ENCODE results near the gene YIF1B. TPM values are rescaled to one million over a fixed set of nuclear protein-coding genes. Genes with fewer than 3 reads are reported as not detected.

The YIF1B gene
- total RNA-seq, 4 donors from 2014 or later: 15.0 to 24.5 (median 18.4) TPM

DNA sequence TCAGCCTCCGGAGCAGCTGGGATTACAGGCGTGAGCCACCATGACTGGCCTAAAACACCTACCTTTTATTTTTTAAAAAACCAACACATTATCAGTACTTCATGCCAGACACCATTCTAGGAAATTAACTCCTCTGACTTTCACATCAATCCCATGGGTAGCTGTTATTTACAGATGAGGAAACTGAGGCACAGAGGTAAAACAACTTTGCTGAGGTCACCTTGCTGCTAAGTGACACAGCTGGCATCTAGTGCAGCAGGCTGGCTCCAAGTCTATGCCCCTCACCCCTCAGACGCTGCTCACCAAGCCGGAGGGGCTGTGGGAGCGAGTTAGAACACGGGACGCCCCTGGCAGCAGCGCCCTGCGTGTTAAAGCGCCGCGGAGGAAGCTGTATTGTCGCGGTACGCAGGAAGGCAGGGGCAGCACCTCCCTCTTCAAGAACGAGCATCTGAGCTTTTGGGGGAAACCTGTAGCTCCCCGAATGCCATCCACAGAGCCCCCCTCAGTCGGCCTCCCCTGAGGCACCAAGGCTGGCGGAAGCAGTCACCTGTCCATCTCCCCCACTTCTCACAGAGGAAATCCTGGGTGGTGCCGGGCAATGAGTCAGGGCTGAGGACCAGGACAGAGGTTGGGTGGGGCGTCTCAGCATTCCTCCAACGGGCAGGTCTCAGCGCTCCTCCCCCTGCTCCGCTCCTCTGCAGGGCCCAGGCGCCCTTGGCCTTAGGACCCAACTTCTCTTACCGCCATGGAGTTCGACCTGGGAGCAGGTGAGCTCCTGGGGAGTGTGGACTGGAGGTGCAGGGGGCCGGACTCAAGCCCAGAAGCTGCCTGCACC lies 12.0 kb downstream of the YIF1B start, which contains the start of gene C19orf33:
TSS of gene C19orf33 (plus strand) at position 735 of the 835 bp plus-strand sequence. CDS start at position 746, 11 bp downstream.
- no peaks in the 10 kb centered on the region for H3K27me3 ChIP-seq
- TF ChIP-seq EP300 (IDR thresholded peaks at IDR 0.05; ENCODE audit: low read depth) (no peak), POLR2A (IDR thresholded peaks at IDR 0.05) (peak; percentile 88), POLR2AphosphoS5 (IDR thresholded peaks at IDR 0.05) (peak; percentile 38 to 91 (median 89))
- TF ChIP-seq, protein P1, sequence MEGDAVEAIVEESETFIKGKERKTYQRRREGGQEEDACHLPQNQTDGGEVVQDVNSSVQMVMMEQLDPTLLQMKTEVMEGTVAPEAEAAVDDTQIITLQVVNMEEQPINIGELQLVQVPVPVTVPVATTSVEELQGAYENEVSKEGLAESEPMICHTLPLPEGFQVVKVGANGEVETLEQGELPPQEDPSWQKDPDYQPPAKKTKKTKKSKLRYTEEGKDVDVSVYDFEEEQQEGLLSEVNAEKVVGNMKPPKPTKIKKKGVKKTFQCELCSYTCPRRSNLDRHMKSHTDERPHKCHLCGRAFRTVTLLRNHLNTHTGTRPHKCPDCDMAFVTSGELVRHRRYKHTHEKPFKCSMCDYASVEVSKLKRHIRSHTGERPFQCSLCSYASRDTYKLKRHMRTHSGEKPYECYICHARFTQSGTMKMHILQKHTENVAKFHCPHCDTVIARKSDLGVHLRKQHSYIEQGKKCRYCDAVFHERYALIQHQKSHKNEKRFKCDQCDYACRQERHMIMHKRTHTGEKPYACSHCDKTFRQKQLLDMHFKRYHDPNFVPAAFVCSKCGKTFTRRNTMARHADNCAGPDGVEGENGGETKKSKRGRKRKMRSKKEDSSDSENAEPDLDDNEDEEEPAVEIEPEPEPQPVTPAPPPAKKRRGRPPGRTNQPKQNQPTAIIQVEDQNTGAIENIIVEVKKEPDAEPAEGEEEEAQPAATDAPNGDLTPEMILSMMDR (IDR thresholded peaks at IDR 0.05): no peak
- intact Hi-C loops (cut with DNase I; ENCODE audit: low total_unique reads) (no loop called here), in situ Hi-C loops (cut with MboI; ENCODE audit: low pct_ligation_motif_present in 1 of 4, low pct_unique_long_range_greater_than_20kb in 1 of 4, low sequenced_read_pairs in 3 of 4) (no loop called here)
- peak; percentile 93 for DNase-seq
- peaks cover 6 to 43% (median 15%) of the 10 kb centered on the region in 4 donors for H3K4me1 ChIP-seq
- WGBS, 2 donors (ENCODE audit: low coverage in 1 of 2): 50 to 100% methylated on average over 2 to 22 of the region's 28 CpGs
- H3K4me3 ChIP-seq: peak within 1 kb of the TSS; percentile 22 to 49 (median 29)
- peak within 1 kb of the TSS; percentile 90 to 94 (median 94) for H3K27ac ChIP-seq
- H3K36me3 ChIP-seq: peaks cover 0 to 3% (median 0%) of the 10 kb centered on the region in 4 donors
- no peaks in the 10 kb centered on the region for H3K9me3 ChIP-seq

- no peak for DNase-seq
- H3K4me1 ChIP-seq: peaks cover 6 to 37% (median 9%) of the 10 kb centered on the region in 4 donors
- H3K36me3 ChIP-seq: no peaks in the 10 kb centered on the region
- peak overlapping the region; percentile 12 to 82 (median 73) for H3K27ac ChIP-seq
- intact Hi-C loops (cut with DNase I; ENCODE audit: low total_unique reads): no loop called here
- whole genome bisulfite sequencing, 2 donors (ENCODE audit: low coverage in 1 of 2): 74% methylated on average over 11 of the region's 11 CpGs; no CpG with 5 or more reads in 1 of the 2 donors
- no peaks in the 10 kb centered on the region for H3K9me3 ChIP-seq
- TF ChIP-seq POLR2AphosphoS5 (IDR thresholded peaks at IDR 0.05) (no peak), EP300 (IDR thresholded peaks at IDR 0.05; ENCODE audit: low read depth) (no peak), POLR2A (IDR thresholded peaks at IDR 0.05) (no peak)
- TF ChIP-seq, protein P1 (IDR thresholded peaks at IDR 0.05): no peak
- in situ Hi-C loops (cut with MboI; ENCODE audit: low pct_ligation_motif_present in 1 of 4, low pct_unique_long_range_greater_than_20kb in 1 of 4, low sequenced_read_pairs in 3 of 4): no loop called here
- H3K4me3 ChIP-seq: no peak overlapping the region
- H3K27me3 ChIP-seq: no peaks in the 10 kb centered on the region
Measured at GRCh38 chr19:38298821-38299680, 16.7 kb downstream of the YIF1B start.

DNA sequence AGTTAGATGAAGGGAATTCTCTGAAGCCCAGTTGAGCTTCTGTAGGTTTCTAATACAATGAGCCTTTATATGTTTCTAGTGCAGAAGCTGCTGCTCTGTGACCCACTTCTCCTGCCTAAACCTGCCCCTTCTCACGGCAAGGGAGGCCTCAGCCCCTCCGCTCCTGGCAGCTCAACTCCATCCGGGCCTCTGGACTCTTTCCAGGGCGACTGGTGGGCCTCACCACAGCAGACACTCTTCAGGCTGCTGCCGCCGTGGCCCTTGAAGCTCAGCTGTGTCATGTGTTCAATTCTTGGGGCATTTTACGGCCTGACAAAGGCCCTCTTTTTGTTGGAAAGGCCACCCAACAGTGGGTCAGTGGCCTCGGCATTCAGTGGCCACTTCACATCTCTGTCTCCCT lies 21.7 kb downstream of the YIF1B start:
- 82% methylated on average over 7 of the region's 8 CpGs; no CpG with 5 or more reads in 1 of the 2 donors for WGBS, 2 donors (ENCODE audit: low coverage in 1 of 2)
- no peak overlapping the region for H3K27ac ChIP-seq

GRCh38 chr19:38293281-38293680 lies 22.5 kb downstream of the YIF1B start:
- in situ Hi-C loops (cut with MboI; ENCODE audit: low pct_ligation_motif_present in 1 of 4, low pct_unique_long_range_greater_than_20kb in 1 of 4, low sequenced_read_pairs in 3 of 4) (no loop called here), intact Hi-C loops (cut with DNase I; ENCODE audit: low total_unique reads) (no loop called here)
- WGBS, 2 donors (ENCODE audit: low coverage in 1 of 2): 94% methylated on average over 9 of the region's 9 CpGs; no CpG with 5 or more reads in 1 of the 2 donors
- H3K27ac ChIP-seq: no peak overlapping the region
- H3K36me3 ChIP-seq: no peaks in the 10 kb centered on the region
- H3K4me3 ChIP-seq: no peak overlapping the region
- H3K4me1 ChIP-seq: peaks cover 0 to 7% (median 3%) of the 10 kb centered on the region in 4 donors
- TF ChIP-seq EP300 (IDR thresholded peaks at IDR 0.05; ENCODE audit: low read depth) (no peak), POLR2A (IDR thresholded peaks at IDR 0.05) (no peak), POLR2AphosphoS5 (IDR thresholded peaks at IDR 0.05) (no peak)
- TF ChIP-seq, protein P1 (IDR thresholded peaks at IDR 0.05): no peak
- DNase-seq: no peak
- no peaks in the 10 kb centered on the region for H3K9me3 ChIP-seq
- H3K27me3 ChIP-seq: no peaks in the 10 kb centered on the region

More for the DNA sequence above, 21.7 kb downstream of the YIF1B start:
- no peak for DNase-seq
- no peaks in the 10 kb centered on the region for H3K27me3 ChIP-seq
- intact Hi-C loops (cut with DNase I; ENCODE audit: low total_unique reads) (no loop called here), in situ Hi-C loops (cut with MboI; ENCODE audit: low pct_ligation_motif_present in 1 of 4, low pct_unique_long_range_greater_than_20kb in 1 of 4, low sequenced_read_pairs in 3 of 4) (no loop called here)
- no peaks in the 10 kb centered on the region for H3K36me3 ChIP-seq
- no peak overlapping the region for H3K4me3 ChIP-seq
- H3K9me3 ChIP-seq: no peaks in the 10 kb centered on the region
- no peak for TF ChIP-seq POLR2AphosphoS5 (IDR thresholded peaks at IDR 0.05)
- TF ChIP-seq POLR2A (IDR thresholded peaks at IDR 0.05): no peak
- TF ChIP-seq EP300 (IDR thresholded peaks at IDR 0.05; ENCODE audit: low read depth): no peak
- peaks cover 0 to 9% (median 3%) of the 10 kb centered on the region in 4 donors for H3K4me1 ChIP-seq
